Neural crest cell (in vitro differentiated cells): ENCODE data around the gene ZDHHC14. TPM values are rescaled to one million over a fixed set of nuclear protein-coding genes. Genes with fewer than 3 reads are reported as not detected.

Source experiments
- DNase-seq: peaks from one replicate; pipeline ENCODE4 v3.0.0; 2021; ENCODE audit warnings: low read depth, mixed read lengths, low spot score
- H3K27ac Mint-ChIP-seq: one replicate; pipeline ENCODE4 v1.8.0; 2021; ENCODE audit warnings: mild to moderate bottlenecking, mixed read lengths; ENCODE audit not compliant: unreplicated experiment
- H3K27me3 Mint-ChIP-seq: 2 replicates; pipeline ENCODE4 v1.8.0; 2021; ENCODE audit warnings: low read depth, mild to moderate bottlenecking, mixed read lengths
- H3K36me3 Mint-ChIP-seq: 2 replicates; pipeline ENCODE4 v1.8.0; 2021; ENCODE audit warnings: low read depth, mild to moderate bottlenecking, mixed read lengths
- H3K4me1 Mint-ChIP-seq: 2 replicates; pipeline ENCODE4 v1.8.0; 2021; ENCODE audit warnings: mixed read lengths
- H3K4me3 Mint-ChIP-seq: one replicate; pipeline ENCODE4 v1.8.0; 2021; ENCODE audit warnings: mild to moderate bottlenecking, mixed read lengths
- H3K9me3 Mint-ChIP-seq: 2 replicates; pipeline ENCODE4 v1.8.0; 2021; ENCODE audit warnings: mixed read lengths
- CTCF ChIP-seq: fragments of 200-600 bp; sonication (generic); conservative IDR thresholded peaks from 2 replicates; pipeline ENCODE4 v1.5.0; 2021; ENCODE audit warnings: antibody characterized with exemption, mild to moderate bottlenecking
- total RNA-seq: library from RNA; stranded (reverse); gene quantifications from 2 replicates; pipeline ENCODE4 v1.2.1, GENCODE V29; 2021

ZDHHC14 gene
- total RNA-seq, 1 donor from 2014 or later = 5.3 TPM

DNA sequence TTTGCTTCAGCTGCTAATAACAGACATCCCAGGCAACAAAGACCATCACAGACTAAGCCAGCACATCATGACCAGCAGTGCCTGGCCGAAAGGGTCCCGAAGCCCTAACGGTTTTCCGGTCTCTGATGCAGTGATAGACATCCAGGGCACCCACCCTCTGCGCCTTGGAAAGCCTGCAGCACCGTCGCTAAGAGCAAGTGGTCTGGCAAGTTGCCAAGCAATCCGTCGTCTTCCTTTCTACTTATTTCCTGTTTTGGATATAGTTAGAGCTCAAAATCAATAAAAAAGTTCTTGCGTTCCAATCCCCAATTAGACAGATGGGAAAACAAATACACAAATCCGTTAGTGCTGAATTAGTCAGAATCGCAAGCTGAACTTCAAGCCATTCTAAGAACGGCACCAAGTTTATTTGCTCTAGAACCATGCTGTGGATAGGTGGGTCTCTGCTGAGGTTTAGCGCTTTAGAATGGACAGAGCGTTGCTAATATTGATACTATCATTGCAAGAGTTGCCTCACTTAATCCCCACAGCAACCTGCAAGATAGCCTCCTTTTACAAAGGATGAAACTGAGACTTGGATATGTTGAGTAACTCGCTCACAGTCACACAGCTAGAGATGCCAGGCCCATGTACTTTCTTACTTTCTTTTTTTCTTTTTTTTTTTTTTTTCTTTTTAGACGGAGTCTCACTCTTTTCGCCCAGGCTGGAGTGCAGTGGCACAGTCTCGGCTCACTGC is 278.7 kb downstream of the ZDHHC14 start:
- Mint-ChIP-seq H3K27ac (no peak overlapping the region), H3K27me3 (no peaks in the 10 kb centered on the region), H3K4me1 (no peaks in the 10 kb centered on the region), H3K4me3 (no peak overlapping the region), H3K36me3 (peaks cover 3% of the 10 kb centered on the region), H3K9me3 (no peaks in the 10 kb centered on the region)
- TF ChIP-seq CTCF = no peak
- DNase-seq = no peak

- no peak for DNase-seq
- H3K27ac Mint-ChIP-seq = no peak overlapping the region
- H3K27me3 Mint-ChIP-seq = no peaks in the 10 kb centered on the region
- no peak overlapping the region for H3K4me3 Mint-ChIP-seq
- TF ChIP-seq CTCF = no peak
- H3K9me3 Mint-ChIP-seq = no peaks in the 10 kb centered on the region
- no peaks in the 10 kb centered on the region for H3K4me1 Mint-ChIP-seq
- peaks cover 3% of the 10 kb centered on the region for H3K36me3 Mint-ChIP-seq
Observed at GRCh38 chr6:157660414-157660813, 279.4 kb downstream of the ZDHHC14 start.

DNA sequence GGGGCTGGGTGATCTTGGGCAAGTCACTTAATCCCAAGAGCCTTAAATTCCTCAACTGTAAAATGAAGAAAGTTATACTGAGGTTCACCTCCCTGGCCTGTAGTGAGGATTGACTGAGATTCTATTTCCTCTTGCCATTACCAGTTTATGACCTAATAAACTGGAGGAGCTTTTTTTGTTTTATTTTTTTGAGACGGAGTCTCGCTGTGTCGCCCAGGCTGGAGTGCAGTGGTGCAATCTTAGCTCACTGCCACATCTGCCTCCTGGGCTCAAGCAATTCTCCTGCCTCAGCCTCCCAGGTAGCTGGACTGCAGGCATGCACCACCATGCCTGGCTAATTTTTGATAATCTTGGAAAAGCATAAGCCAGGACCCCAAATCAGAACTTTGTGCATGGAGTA is 280.7 kb downstream of the ZDHHC14 start:
- no peaks in the 10 kb centered on the region for H3K9me3 Mint-ChIP-seq
- DNase-seq = no peak
- H3K36me3 Mint-ChIP-seq = peaks cover 3% of the 10 kb centered on the region
- H3K27ac Mint-ChIP-seq = no peak overlapping the region
- no peaks in the 10 kb centered on the region for H3K27me3 Mint-ChIP-seq
- H3K4me1 Mint-ChIP-seq = no peaks in the 10 kb centered on the region
- no peak for TF ChIP-seq CTCF
- H3K4me3 Mint-ChIP-seq = no peak overlapping the region

DNA sequence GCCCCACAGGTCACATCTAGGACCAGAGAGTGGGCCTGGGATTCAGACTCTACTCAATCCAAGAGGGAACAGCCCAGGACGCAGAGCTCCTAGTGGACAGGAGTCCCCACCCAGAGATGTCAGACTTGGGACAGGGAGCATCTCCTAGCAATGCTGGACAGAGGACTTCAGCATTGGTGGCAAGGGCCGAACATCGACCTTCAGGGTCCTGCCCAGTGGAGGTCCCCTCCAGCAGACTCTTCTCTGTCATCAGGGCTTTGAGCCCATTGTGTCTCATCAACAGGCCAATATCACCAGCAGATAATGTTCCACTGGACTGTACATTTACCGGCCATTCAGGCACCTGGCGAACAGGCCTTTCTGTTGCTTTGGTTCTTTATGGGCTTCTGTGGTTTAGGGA is 282.3 kb downstream of the ZDHHC14 start:
- H3K27me3 Mint-ChIP-seq = peaks cover 3% of the 10 kb centered on the region
- H3K4me1 Mint-ChIP-seq = no peaks in the 10 kb centered on the region
- H3K9me3 Mint-ChIP-seq = no peaks in the 10 kb centered on the region
- H3K27ac Mint-ChIP-seq = no peak overlapping the region
- no peak for DNase-seq
- TF ChIP-seq CTCF = no peak
- H3K4me3 Mint-ChIP-seq = no peak overlapping the region
- H3K36me3 Mint-ChIP-seq = peaks cover 3% of the 10 kb centered on the region

DNA sequence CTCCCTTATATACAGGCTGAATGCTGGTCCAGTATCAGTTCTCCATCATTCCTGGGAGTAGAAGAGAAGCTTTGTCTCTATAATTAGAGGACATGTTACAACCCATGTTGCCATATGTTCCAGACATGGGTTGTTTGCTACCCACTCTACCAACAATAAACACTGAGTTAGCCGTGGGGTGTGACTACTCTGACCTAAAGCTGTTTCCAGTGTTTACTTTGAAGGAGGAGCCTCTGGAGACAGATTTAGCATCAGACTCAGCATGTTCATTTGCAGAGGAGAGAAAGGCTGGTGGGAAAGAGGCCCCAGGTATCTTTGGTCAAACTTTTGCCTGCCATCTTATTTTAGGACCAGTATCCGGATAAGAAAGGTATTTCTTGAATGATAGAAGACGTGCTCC is 284.2 kb downstream of the ZDHHC14 start:
- no peak for TF ChIP-seq CTCF
- Mint-ChIP-seq H3K4me1 (peaks cover 7% of the 10 kb centered on the region), H3K27ac (no peak overlapping the region), H3K9me3 (no peaks in the 10 kb centered on the region), H3K27me3 (peaks cover 7% of the 10 kb centered on the region), H3K36me3 (peaks cover 3% of the 10 kb centered on the region), H3K4me3 (no peak overlapping the region)
- no peak for DNase-seq
